HL-60/S4 (cell line): Measurements from ENCODE around the gene PRDM16.

Experiments
- in situ Hi-C: fragments of 300-500 bp; cut with MboI; formaldehyde crosslinking; loops from 2 replicates; pipeline ENCODE4 v1.14.3; 2022; ENCODE audit warnings: low sequenced_read_pairs

PRDM16 gene

GRCh38 chr1:3451994-3452865 lies 383.2 kb downstream of the PRDM16 start:
- in situ Hi-C loops = no loop called here

- in situ Hi-C loops = no loop called here
Observed at GRCh38 chr1:3452866-3453175, 383.8 kb downstream of the PRDM16 start.

- in situ Hi-C loops = no loop called here
Observed at GRCh38 chr1:3453203-3453761, 384.3 kb downstream of the PRDM16 start.

GRCh38 chr1:3453891-3454810 lies 385.1 kb downstream of the PRDM16 start, which contains the start of gene ARHGEF16:
Gene ARHGEF16, plus strand, starts transcription at chr1:3454665. Its CDS starts 8,420 bp downstream, at chr1:3463085.
- in situ Hi-C loops = no loop called here

- in situ Hi-C loops = no loop called here
Observed at GRCh38 chr1:3454811-3455618, 386.0 kb downstream of the PRDM16 start.

GRCh38 chr1:3455670-3456448 lies 386.9 kb downstream of the PRDM16 start:
- in situ Hi-C loops = no loop called here

GRCh38 chr1:3456449-3456963 lies 387.5 kb downstream of the PRDM16 start:
- in situ Hi-C loops = no loop called here

GRCh38 chr1:3456964-3457909 lies 388.2 kb downstream of the PRDM16 start:
- in situ Hi-C loops = no loop called here

GRCh38 chr1:3457910-3458883 lies 389.2 kb downstream of the PRDM16 start:
- in situ Hi-C loops = no loop called here

GRCh38 chr1:3459051-3459908 lies 390.3 kb downstream of the PRDM16 start:
- in situ Hi-C loops = no loop called here

- in situ Hi-C loops = no loop called here
Observed at GRCh38 chr1:3459940-3460671, 391.1 kb downstream of the PRDM16 start.

GRCh38 chr1:3460672-3461131 lies 391.7 kb downstream of the PRDM16 start:
- in situ Hi-C loops = no loop called here

- in situ Hi-C loops = no loop called here
Observed at GRCh38 chr1:3461238-3461933, 392.4 kb downstream of the PRDM16 start.

- in situ Hi-C loops = no loop called here
Observed at GRCh38 chr1:3461934-3462275, 392.9 kb downstream of the PRDM16 start.

- in situ Hi-C loops = no loop called here
Observed at GRCh38 chr1:3462356-3463012, 393.5 kb downstream of the PRDM16 start.
